ENCODE measurements around the gene BBS4.

- TF ChIP-seq CREB1 (IDR thresholded peaks at IDR 0.05; ENCODE audit: low read depth) (no peak), TCF12 (IDR thresholded peaks at IDR 0.05; ENCODE audit: low read depth) (no peak), TAF1 (IDR thresholded peaks at IDR 0.05; ENCODE audit: low read depth) (no peak), FOXM1 (IDR thresholded peaks at IDR 0.05; ENCODE audit: borderline replicate concordance, low read depth) (no peak), REST (IDR thresholded peaks at IDR 0.05; ENCODE audit: low read depth) (no peak), EP300 (IDR thresholded peaks at IDR 0.05; ENCODE audit: borderline replicate concordance) (no peak), CEBPB (IDR thresholded peaks at IDR 0.05) (no peak), RAD21 (IDR thresholded peaks at IDR 0.05; ENCODE audit: low read depth) (no peak)
Measured at GRCh38 chr15:72764656-72765055, 78.6 kb downstream of the BBS4 start.

All from Ishikawa (cell line).